Measurements from ENCODE around the gene GCSAM.
A peak's percentile ranks its signal among the peaks of the same experiment; 100 is the strongest.

The GCSAM gene

DNA sequence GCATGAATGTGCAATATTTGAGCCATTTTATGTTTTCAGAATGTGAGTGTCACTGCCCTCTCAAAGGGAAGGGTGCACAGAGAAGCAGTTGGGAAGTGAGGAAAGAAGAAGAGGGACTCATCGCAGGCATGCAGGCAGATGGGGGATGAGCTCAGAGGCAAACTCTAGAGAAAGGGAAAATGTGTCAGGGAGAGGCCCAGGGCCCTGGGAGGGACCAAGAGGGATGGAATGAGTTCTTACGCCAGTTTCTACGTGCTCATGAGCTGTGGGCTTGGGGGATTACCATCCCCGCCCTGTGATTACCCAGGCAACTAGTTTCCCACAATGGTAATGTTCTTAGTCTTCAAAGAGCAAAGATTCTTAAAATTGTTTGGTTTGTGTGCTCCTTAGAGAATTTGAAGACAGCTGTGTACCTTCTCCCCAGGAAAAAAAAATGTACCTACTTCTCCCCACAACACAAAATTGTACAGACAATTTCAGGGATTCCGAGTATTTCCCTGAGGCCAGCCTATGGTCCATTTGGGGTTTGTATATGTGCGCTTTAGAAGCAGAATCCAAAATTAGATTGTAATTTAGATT, 17.8 kb downstream of the GCSAM start:
- Histone ChIP-seq H3K4me3 (no peak overlapping the region), H3K27ac (no peak overlapping the region)

GRCh38 chr3:112114576-112115160, 18.4 kb downstream of the GCSAM start:
- Histone ChIP-seq H3K4me3 (no peak overlapping the region), H3K27ac (no peak overlapping the region)

DNA sequence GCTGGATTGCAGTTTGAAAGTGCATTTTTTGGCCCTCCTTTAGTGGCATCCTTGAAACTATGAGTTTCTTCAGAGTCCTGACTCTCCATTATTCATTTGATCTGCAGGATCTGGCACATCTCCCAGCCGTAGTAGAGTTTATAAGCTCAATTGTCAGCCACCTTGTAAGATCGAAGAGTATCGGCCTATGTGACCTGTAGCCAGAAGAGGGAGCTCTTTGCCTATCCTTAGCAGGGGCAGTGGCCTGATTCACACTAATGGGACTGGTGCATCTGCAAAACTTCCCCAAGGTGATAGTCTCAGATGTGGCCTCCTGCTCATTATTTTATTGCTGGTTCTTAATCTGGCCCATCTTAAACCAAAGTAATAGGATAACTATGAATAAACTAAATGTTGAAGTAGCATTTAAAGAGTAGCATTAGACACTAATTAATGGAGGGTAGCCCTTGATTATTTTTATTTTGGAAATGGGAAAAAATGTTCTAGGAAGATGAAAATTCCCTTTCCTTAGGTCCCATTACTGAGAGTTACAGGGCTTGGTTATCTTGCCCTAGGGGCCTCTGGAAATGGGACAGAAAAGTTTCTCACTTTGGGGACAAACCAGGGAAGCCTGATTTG, 21.2 kb downstream of the GCSAM start:
- H3K4me3 ChIP-seq = no peak overlapping the region

GRCh38 chr3:112109322-112109721, 23.7 kb downstream of the GCSAM start:
- Histone ChIP-seq H3K27ac (no peak overlapping the region), H3K4me3 (no peak overlapping the region)

More for the DNA sequence above, 21.2 kb downstream of the GCSAM start:
- H3K27ac ChIP-seq = no peak overlapping the region

DNA sequence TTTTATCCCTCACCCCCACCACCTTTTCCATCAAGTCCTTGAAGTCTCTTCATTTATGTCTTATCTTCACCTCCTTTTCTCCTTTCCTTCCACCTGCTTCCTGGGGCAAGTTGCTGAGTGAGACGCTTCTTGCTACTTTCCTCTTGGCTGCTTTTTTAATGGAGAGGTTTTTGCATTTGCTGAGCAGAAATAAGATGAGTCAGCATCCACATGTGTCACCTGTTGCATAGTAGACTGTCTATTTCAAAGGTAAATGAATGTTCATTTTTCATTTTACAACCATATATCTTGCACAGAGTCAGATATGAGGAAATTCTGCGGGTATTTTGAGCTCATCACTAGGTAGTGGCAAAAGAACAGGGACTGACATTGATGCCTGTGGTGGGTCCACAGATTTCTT, 28.3 kb downstream of the GCSAM start:
- no peak overlapping the region for H3K27ac ChIP-seq
- no peak overlapping the region for H3K4me3 ChIP-seq

DNA sequence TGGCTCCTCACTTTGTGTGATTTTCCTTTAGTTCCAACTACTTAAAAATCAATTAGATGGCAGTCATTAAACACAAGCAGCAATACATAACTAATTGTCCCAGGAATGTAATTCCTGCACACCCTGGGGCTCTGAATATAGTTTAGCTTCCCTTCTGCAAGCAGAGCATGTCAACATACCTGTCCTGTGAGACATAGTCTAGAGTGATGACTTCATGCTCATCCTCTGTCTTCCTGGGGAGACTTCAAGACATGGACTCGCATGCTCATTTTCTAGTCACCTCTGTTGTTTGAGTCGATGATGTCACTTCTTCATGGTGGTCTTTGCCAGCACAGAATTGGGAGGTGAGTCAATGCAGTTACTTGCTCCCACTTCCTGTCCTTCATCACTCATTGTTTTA, 31.1 kb downstream of the GCSAM start:
- no peak overlapping the region for H3K4me3 ChIP-seq
- H3K27ac ChIP-seq = no peak overlapping the region

DNA sequence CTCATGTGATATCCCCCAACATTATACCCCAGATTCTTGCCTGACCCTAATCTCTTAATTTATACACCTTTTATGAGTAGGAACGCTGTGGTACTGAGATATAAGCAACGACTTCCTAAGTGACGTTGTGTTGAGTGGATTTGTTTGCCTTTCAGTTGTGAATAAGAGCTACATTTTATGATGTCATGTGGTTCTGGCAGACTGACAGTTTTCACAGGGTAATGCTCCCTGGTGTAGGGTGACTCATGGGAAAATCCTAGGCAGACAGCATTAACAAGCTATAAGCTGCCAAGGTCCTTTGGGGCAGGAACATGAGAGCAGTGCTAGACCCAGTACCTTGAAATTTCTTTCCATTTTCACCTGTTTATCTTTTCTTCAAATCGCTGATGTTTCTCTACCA, 35.7 kb downstream of the GCSAM start:
- Histone ChIP-seq H3K27ac (no peak overlapping the region), H3K4me3 (no peak overlapping the region)

GRCh38 chr3:112096176-112096575, 36.9 kb downstream of the GCSAM start:
- no peak overlapping the region for H3K27ac ChIP-seq
- no peak overlapping the region for H3K4me3 ChIP-seq

DNA sequence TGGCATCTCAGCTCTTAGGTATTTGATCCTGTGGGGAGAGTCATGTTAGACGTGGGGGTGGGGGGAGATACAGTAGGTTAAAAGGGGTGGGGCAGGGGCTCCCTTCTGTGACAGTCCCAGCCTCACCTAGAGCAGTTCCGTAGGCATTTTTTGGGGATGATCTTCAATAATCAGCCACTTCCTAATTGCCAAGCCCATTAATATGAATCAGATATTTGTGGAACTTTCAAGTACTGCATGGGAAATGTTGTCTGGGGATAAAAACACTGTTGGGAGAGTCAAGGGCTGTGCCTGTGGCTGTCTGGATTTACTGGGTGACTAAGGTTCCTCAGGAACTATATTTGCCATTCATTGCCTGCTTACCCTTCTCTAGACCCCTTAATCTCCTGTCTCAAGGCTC, 37.3 kb downstream of the GCSAM start:
- Histone ChIP-seq H3K4me3 (no peak overlapping the region), H3K27ac (no peak overlapping the region)

DNA sequence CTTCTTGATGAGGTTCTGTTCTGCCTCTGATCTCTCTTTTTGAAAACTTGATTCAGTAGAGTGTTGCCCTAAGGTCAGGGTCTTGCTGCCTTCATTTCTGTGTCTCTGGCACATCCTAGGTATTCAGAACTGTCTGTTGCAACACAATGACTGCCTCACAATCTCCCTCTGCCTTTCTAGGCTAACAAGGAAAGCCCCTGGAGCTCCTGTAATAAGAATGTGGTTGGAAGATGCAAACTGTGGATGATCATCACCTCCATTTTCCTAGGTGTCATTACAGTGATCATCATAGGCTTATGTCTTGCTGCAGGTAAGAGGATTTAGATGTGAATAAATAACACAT, 39.9 kb downstream of the GCSAM start:
- H3K4me3 ChIP-seq = no peak overlapping the region
- peak overlapping the region in 1 of 21 experiments; percentile 0 for H3K27ac ChIP-seq

- peak overlapping the region in 1 of 21 experiments; percentile 0 for H3K27ac ChIP-seq
- no peak overlapping the region for H3K4me3 ChIP-seq
These were observed 40.4 kb downstream of the GCSAM start for GRCh38 chr3:112092496-112093179.

DNA sequence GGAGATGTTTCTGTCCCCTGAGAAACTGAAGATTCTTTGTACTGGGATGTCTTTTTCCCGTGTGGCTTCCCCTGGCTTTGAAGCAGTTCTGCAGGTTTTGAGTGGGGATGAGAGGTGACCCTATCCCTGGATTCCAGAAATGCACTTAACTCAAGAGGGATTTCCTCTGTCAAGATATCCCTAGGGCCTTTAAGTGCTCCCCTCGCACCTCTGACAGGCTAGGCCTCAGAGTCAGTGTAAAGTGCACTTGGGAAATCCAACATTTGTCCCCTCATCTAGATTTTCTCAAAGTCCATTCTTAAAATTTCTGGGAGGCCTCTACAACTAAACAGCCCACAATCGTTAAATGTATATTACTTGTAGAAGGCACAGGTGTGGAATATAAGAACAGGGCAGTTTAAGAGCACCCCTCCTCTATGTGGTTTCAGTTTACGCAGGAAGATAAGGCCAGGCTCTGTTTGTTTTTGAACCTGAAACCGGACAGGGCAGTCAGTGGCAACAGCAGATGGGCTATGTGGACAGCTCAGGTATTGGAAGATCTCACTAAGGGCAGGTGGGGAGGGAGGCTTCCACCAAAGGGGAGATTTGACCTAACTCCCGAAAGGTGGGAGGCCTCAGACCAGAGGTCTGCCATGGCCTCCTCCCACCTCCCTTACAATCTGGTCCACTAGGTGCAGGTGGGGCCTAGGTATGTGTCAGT, 42.0 kb downstream of the GCSAM start:
- Histone ChIP-seq H3K4me3 (no peak overlapping the region), H3K27ac (no peak overlapping the region)

DNA sequence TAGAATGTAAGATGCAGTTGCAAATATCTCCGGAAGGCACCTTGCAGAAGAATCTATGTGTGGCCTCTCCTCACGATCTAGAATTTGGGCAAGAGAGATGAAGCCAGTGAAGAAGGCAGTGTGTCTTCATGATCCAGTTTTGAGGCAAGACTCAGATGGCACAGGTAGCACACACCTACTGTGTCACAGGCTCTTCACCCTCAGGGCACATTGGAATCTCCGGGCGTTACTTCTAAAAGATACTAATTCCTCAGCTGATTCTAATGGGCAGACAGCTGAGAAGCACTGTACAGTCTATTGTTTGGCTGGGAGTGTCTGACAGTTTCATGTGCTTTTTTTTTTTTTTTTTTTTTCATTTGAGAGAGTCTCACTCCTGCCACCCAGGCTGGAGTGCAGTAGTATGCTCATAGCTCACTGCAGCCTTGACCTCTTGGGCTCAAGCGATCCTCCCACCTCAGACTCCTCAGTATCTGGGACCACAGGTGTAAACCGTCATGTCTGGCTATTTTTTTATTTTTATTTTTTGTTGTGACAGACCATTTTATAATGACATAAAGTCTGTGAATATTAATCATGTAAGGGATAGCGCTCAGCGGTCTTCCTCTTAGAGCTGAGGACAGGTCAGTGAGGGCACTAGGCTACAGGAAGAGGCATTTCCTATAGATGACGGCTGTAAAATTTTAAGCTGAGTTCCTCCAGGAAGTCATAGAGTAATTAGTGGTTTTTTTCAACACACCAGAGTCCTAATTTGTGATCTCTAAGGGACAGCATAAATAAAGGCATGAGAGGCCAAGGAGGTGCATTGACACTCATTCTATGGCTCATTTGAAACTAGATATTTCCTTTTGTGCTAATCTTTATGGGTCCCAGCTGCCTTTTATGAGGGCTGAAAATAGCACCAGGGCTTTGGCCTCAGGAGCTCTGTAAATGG, 42.8 kb downstream of the GCSAM start:
- Histone ChIP-seq H3K4me3 (no peak overlapping the region), H3K27ac (no peak overlapping the region)

DNA sequence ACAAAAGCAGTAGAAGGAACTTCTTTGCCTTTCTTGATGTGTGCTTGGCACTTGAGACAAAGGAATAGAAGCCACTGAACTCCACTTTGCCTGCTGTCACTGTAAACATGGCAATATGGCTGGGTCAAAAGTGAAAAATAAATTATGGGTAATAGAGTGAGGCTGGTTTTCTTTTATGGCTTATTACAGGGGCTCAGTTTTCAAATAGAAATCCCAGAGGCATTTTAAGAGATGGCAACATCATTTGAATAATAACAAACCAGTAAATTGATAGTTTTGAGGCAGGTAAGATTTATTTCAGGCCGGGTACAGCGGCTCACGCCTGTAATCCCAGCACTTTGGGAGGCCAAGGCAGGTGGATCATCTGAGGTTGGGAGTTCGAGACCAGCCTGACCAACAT, 44.1 kb downstream of the GCSAM start:
- Histone ChIP-seq H3K27ac (no peak overlapping the region), H3K4me3 (no peak overlapping the region)

GRCh38 chr3:112087746-112088145, 45.3 kb downstream of the GCSAM start:
- Histone ChIP-seq H3K27ac (peak overlapping the region in 6 of 21 experiments; percentile 23 to 89 (median 84)), H3K4me3 (peak overlapping the region in 4 of 7 experiments; percentile 46 to 65 (median 58))

- peak overlapping the region in 19 of 21 experiments; percentile 24 to 89 (median 77) for H3K27ac ChIP-seq
These were observed 46.0 kb downstream of the GCSAM start for GRCh38 chr3:112086875-112087524.

DNA sequence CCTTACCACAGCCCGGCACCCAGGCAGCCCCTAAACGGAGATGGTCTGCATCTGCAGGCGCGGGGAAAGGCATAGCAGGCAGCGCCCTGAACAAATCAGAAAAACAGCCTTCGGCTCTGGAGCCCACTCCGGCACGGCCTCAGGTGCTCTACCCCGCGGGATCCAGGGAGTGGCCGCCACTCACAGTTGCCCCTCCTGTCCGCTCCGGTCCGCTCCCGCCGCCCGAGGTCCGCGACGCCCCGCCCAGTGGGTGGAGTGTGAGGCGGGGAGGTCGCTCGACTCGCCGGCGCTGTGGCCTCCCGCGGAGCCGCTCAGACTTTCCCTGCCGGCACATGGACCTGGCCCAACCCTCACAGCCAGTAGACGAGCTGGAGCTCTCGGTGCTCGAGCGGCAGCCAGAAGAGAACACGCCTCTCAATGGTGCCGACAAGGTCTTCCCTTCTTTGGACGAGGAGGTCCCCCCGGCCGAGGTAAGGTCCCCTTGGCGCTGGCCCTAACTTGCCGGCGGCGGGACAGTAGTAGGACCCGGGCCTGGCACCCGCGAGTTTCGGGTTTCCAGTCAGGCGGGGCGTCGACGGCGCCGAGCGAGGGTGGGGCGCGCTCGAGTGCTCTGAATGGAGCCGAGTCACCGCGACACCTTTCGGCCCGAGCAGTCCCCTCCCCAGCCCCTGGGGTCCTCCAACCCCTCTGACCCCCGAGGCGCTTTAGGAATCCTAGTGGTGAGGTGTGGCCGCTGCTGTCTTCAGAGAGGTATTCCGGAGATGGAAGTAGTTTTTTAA, 46.8 kb downstream of the GCSAM start, which contains the start of gene C3orf52:
TSS of gene C3orf52 (plus strand) at position 314 of the 779 bp plus-strand sequence. CDS start at position 333, 19 bp downstream.
- Histone ChIP-seq H3K27ac (peak within 1 kb of the TSS in 19 of 21 experiments; percentile 24 to 89 (median 77)), H3K4me3 (peak within 1 kb of the TSS; percentile 33 to 65 (median 51))

More at GRCh38 chr3:112086875-112087524, 46.0 kb downstream of the GCSAM start:
- H3K4me3 ChIP-seq = peak overlapping the region; percentile 33 to 65 (median 51)

DNA sequence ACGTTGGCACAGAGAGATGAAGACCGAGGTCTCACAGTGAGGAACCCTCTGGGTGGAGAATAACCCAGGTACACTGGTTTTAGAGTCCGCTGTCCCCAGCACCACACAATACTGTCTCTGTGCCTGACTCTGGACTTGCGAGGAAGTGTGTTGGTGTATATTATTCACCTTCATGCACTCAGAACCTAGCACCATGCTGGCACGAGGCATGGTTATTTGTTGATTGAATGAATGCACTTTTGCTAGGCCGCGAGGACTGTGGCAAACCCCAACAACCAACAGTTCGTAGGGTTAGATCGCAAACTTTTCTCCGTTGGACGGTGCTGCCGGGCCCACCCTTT, 47.3 kb downstream of the GCSAM start:
- H3K4me3 ChIP-seq = peak overlapping the region; percentile 33 to 65 (median 51)
- H3K27ac ChIP-seq = peak overlapping the region in 13 of 21 experiments; percentile 60 to 89 (median 80)
